Sigmoid colon (tissue), 4 donors: ENCODE results near the gene GGT6.

Source experiments
- EP300 ChIP-seq, 4 donors: sonication (generic); formaldehyde crosslinking; IDR thresholded peaks; one replicate each; pipeline ENCODE4 v1.6.1; 2017; ENCODE audit warnings: antibody characterized with exemption in 4 of 4
- POLR2A ChIP-seq, 2 donors: fragments of 450-650 bp; IDR thresholded peaks; one replicate each; pipeline ENCODE4 v1.6.1; 2016; ENCODE audit warnings: antibody characterized with exemption in 2 of 2, mild to moderate bottlenecking in 2 of 2, moderate library complexity in 2 of 2
- TF ChIP-seq, protein P1 (sequence below), 4 experiments: fragments of 450-650 bp in 3 of 4; fragments of 200-600 bp in 1 of 4; IDR thresholded peaks; one replicate each; pipeline ENCODE4 v1.5.1; 2016 to 2019; ENCODE audit warnings: antibody characterized with exemption in 4 of 4, mild to moderate bottlenecking in 3 of 4, moderate library complexity in 2 of 4

DNA sequence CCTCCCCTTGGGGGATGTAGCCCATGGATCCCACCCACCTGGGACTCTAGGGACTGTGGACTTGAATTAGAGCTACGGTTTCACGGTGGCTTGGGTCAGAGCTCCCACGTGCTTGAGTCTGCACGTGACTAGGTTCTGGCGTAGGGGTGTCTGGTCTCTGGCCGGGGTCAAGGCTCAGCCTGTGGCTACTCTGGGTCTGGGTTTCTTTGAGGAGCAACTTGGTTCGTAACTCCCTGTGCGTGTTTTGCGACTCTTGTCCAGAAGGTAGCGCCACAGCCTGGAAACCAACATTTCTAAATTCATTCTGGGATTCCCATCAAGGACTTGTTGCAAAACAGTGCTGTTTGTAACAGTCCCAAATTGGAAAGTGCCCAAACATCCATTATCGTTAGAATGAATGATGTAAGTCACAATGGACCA, 470 bp upstream of the GGT6 start:
- TF ChIP-seq POLR2A (IDR thresholded peaks at IDR 0.05) = no peak
- TF ChIP-seq, protein P1, sequence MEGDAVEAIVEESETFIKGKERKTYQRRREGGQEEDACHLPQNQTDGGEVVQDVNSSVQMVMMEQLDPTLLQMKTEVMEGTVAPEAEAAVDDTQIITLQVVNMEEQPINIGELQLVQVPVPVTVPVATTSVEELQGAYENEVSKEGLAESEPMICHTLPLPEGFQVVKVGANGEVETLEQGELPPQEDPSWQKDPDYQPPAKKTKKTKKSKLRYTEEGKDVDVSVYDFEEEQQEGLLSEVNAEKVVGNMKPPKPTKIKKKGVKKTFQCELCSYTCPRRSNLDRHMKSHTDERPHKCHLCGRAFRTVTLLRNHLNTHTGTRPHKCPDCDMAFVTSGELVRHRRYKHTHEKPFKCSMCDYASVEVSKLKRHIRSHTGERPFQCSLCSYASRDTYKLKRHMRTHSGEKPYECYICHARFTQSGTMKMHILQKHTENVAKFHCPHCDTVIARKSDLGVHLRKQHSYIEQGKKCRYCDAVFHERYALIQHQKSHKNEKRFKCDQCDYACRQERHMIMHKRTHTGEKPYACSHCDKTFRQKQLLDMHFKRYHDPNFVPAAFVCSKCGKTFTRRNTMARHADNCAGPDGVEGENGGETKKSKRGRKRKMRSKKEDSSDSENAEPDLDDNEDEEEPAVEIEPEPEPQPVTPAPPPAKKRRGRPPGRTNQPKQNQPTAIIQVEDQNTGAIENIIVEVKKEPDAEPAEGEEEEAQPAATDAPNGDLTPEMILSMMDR (IDR thresholded peaks at IDR 0.05) = no peak
- no peak for TF ChIP-seq EP300 (IDR thresholded peaks at IDR 0.05)
